GM19463 (cell line): ENCODE measurements around the gene GSK3B.
"Not testable (repeated sequence)": the region's sequence is repeated elsewhere in the genome, so short reads cannot be mapped to it uniquely, and the experiment has no call there.

Source experiments
- ATAC-seq: cut with Tn5 transposase; IDR thresholded peaks from one replicate; pipeline ENCODE4 v1.9.1; 2021; ENCODE audit warnings: mild to moderate bottlenecking, moderate library complexity; ENCODE audit not compliant: unreplicated experiment

The GSK3B gene

GRCh38 chr3:120057626-120058025 is 36.6 kb downstream of the GSK3B start:
- peak; percentile 72 for ATAC-seq

- no peak for ATAC-seq
Observed at GRCh38 chr3:120057029-120057428, 37.2 kb downstream of the GSK3B start.

DNA sequence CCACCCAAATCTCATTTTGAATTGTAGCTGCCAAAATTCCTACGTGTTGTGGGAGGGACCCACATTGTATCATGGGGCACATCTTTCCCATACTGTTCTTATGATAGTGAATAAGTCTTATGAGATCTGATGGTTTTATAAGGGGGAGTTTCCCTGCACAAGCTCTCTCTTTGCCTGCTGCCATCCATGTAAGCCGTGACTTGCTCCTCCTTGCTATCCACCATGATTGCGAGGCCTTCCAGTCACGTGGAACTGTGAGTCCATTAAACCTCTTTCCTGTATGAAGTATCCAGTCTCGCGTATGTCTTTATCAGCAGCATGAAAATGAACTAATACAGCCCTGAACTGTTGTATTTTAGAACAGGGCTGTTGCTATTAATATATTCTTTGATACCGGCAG is 40.6 kb downstream of the GSK3B start:
- not testable (repeated sequence) for ATAC-seq

- ATAC-seq: peak; percentile 48
Observed at GRCh38 chr3:120052677-120053076, 41.6 kb downstream of the GSK3B start.

- ATAC-seq: peak; percentile 85
Observed at GRCh38 chr3:120052225-120052624, 42.0 kb downstream of the GSK3B start.

- not testable (repeated sequence) for ATAC-seq
Observed at GRCh38 chr3:120051570-120051969, 42.7 kb downstream of the GSK3B start.

DNA sequence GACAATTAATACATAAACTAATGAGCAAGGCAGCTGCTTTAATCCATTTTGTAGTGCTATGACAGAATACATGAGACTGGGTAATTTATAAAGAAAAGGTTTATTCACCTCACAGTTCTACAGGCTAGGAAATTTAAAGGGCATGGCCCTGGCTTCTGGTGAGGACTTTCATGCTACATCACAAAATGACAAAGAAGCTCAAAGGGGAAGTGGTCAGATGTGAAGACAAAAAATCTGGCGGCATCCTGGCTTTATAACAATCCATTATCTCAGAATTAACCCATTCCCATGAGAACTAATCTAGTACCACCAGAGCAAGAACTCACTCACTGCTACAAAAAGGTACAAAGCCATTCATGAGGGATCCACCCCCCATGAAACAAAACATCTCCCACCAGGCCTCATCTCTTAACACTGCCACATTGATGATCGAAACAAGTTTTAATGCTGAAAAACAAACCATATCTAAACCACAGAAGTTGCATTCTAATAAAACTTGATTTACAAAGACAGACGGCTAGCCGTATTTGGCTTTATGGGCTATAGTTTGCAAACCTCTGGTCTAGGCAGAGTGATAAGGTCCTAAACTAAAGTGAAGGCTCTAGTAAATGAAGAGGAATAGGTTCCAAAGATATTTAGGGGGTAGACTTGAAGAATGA is 44.2 kb downstream of the GSK3B start:
- no peak for ATAC-seq

GRCh38 chr3:120049072-120049471 is 45.2 kb downstream of the GSK3B start:
- no peak for ATAC-seq

- no peak for ATAC-seq
Observed at GRCh38 chr3:120048355-120049041, 45.7 kb downstream of the GSK3B start.

DNA sequence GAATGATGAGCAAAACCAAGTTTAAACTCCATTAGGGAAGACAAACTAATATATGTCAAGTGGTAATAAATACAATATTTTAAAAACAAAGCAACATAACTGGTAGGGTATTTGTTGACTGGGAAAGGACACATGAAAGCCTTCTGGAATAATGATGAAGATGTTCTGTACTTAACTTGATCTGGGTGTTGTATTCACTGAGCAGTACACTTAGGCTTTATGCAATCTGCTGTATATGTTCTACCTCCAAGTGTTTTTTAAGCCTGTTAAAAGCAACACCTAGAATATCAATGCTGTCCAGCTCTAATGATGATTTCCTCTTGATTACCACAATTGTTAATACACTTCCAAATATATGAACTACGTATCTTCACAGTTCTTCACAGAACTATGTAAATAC is 46.6 kb downstream of the GSK3B start:
- no peak for ATAC-seq

DNA sequence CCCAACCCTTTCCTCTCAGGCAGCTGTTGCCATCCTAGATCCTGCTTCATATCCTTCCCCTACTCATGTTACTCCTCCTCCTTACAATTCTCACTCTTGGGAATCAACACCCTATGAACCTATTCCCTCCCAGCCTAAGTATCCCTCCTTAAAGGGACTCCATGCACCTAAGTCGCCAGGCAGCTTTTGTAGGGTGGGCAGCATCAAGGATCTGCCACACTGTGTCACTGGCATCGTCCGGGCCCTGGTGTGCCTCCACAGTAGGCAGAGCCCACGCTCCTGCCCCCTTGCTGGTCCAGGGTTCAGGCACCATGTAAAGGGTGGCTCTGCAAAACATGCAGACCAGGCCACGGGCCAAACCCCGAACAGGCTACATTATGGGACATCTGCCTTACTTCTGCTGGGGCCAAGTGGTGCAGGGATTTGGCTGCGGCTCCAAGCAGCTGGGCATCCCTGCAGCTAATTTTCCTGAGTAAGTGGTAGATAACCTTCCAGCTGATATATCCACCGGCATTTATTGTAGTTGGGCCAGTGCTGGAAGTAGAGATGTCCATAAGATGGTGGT is 53.4 kb downstream of the GSK3B start:
- no peak for ATAC-seq

DNA sequence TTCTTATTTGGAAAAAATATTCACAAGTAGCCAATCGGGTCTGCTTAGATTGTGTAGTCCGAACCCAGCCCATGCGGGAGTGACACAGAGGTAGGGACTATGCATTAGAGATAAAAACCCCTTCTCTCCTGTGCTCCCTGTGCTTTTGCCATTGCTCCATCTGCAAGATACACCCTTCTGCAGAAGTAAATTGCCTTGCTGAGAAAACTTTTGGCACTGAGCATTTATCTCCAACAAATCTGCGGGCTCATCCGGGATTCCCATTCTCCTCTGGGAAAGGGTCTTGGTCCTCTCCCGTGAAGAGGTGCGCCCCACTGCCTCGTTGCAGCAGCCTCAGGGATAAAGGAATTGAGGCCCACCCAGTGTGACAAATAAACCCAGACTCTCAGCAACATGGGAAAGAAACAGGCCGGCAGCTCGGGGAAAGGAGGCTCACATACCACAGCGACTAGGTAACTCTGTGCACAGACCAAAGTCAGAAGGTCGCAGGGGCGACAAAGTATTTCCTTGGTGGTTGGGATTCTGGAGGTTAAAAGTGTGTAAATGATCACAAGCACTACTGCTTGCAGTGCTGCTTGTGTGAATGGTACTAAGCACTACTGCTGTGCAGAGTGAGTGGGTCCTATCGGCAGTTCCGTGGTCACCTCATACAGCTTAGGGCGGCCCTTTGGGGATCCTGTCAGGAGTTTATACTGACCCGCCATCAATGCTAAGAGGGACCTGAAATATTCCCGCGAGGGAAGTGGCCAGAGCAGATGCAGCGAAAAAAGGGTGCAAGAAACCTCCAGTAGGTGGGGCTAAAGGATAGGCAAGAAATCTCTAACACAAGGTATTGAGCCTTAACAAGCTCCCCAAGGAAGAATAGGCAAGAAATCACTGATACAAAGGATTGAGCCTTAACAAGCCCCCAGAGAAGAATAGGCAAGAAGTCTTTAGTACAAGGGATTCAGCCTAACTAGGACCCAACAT is 54.3 kb downstream of the GSK3B start:
- no peak for ATAC-seq

DNA sequence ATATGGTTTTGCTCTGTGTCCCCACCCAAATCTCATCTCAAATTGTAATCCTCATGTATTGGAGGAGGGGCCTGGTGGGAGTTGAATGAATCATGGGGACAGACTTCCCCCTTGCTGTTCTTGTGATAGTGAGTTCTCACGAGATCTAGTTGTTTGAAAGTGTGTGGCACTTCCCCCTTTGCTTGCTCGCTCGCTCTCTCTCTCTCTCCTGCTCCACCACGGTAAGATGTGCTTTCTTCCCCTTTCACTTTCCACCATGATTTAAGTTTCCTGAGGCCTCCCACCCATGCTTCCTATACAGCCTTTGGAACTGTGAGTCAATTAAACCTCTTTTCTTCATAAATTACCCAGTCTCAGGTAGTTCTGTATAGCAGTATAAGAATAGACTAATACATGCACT is 60.7 kb downstream of the GSK3B start:
- no peak for ATAC-seq

GRCh38 chr3:120031561-120031960 is 62.7 kb downstream of the GSK3B start:
- no peak for ATAC-seq

GRCh38 chr3:120029749-120030148 is 64.5 kb downstream of the GSK3B start:
- no peak for ATAC-seq

GRCh38 chr3:120028271-120029047 is 65.8 kb downstream of the GSK3B start:
- no peak for ATAC-seq

DNA sequence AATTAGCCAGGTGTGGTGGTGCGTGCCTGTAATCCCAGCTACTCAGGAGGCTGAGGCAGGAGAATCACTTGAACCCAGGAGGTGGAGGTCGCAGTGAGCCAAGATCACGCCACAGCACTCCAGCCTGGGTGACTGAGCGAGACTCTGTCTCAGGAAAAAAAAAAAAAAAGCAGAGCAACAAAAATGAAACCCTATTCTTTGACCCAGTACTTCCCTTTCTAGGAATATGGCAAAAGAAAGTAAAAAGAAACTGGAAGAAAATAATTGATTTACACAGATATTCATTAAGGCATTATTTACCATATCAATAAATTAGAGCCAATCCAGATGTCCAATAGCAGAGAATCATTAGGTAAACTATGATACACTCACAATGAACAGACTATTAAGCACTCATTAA is 67.0 kb downstream of the GSK3B start:
- no peak for ATAC-seq

- no peak for ATAC-seq
Observed at GRCh38 chr3:120025520-120025919, 68.7 kb downstream of the GSK3B start.

DNA sequence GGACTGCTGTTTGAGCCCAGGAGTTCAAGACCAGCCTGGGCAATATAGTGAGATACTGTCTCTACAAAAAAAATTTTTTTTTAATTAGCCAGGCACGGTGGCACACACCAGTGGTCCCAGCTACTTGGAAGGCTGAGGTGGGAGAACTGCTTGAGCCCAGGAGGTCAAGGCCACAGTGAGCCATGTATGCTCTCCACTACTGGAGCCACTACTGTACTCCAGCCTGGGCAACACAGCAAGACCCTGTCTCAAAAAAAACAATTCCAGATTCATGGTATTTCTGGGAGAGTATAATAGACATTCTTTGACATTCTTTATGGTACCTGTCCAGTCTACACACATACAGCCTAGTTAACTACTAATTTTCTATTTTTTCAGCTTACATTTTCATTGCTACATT is 70.1 kb downstream of the GSK3B start:
- no peak for ATAC-seq

DNA sequence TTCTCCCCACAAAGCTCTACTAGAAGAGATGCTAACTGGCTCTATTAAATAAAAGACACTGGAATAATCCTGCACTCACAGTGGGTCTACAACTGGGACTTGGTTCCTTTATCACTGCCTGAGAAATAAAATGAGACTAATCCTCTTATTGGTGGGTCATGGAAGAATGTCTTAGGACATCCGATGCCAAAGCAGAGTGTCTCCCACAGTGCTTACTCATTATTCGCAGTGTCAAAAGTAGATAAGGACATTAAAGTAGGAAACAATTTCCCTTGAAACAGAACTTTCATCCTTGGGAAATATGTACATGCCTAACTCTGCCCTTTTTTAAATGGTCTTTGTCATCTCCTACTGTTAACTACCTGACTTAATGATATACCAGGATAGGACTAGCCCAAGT is 71.5 kb downstream of the GSK3B start:
- no peak for ATAC-seq
